Measurements from ENCODE around the gene AHR.

Gene AHR

GRCh38 chr7:17384400-17384799, 85.9 kb downstream of the AHR start:
- ChIA-PET CTCF (no interaction called here), POLR2A (no interaction called here)
- no peak overlapping the region for H3K27ac ChIP-seq (ENCODE audit: extremely low read depth, low read depth, low read length)
- no peaks in the 10 kb centered on the region for H3K9me3 ChIP-seq (ENCODE audit: control insufficient read depth, insufficient read depth, low read depth, low read length)
- TF ChIP-seq ZNF645 (tag by site-specific recombination; IDR thresholded peaks at IDR 0.05) (no peak), ZNF37A (tag by site-specific recombination; IDR thresholded peaks at IDR 0.05) (no peak), SCRT2 (tag by site-specific recombination; IDR thresholded peaks at IDR 0.05) (no peak), ZNF501 (tag by site-specific recombination; IDR thresholded peaks at IDR 0.05) (no peak), ZNF23 (tag by site-specific recombination; IDR thresholded peaks at IDR 0.05; ENCODE audit: borderline replicate concordance) (no peak), ZNF2 (tag by site-specific recombination; IDR thresholded peaks at IDR 0.05) (no peak), ZNF610 (tag by site-specific recombination; IDR thresholded peaks at IDR 0.05; ENCODE audit: borderline replicate concordance) (no peak), ZBTB8A (tag by site-specific recombination; IDR thresholded peaks at IDR 0.05) (no peak), ZNF530 (tag by site-specific recombination; IDR thresholded peaks at IDR 0.05; ENCODE audit: low read depth) (no peak), ZNF175 (tag by site-specific recombination; IDR thresholded peaks at IDR 0.05) (no peak), PRDM1 (tag by site-specific recombination; IDR thresholded peaks at IDR 0.05) (no peak), ZNF311 (tag by site-specific recombination; IDR thresholded peaks at IDR 0.05; ENCODE audit: borderline replicate concordance) (no peak), HOXA7 (CRISPR knock-in tag; IDR thresholded peaks at IDR 0.05; ENCODE audit: borderline replicate concordance) (no peak), ZNF148 (tag by site-specific recombination; IDR thresholded peaks at IDR 0.05; ENCODE audit: borderline replicate concordance) (no peak)
- TF ChIP-seq, protein P1, sequence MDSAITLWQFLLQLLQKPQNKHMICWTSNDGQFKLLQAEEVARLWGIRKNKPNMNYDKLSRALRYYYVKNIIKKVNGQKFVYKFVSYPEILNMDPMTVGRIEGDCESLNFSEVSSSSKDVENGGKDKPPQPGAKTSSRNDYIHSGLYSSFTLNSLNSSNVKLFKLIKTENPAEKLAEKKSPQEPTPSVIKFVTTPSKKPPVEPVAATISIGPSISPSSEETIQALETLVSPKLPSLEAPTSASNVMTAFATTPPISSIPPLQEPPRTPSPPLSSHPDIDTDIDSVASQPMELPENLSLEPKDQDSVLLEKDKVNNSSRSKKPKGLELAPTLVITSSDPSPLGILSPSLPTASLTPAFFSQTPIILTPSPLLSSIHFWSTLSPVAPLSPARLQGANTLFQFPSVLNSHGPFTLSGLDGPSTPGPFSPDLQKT (IDR thresholded peaks at IDR 0.05; ENCODE audit: borderline replicate concordance, low read depth, low read length), result no peak
- TF ChIP-seq, protein P2, sequence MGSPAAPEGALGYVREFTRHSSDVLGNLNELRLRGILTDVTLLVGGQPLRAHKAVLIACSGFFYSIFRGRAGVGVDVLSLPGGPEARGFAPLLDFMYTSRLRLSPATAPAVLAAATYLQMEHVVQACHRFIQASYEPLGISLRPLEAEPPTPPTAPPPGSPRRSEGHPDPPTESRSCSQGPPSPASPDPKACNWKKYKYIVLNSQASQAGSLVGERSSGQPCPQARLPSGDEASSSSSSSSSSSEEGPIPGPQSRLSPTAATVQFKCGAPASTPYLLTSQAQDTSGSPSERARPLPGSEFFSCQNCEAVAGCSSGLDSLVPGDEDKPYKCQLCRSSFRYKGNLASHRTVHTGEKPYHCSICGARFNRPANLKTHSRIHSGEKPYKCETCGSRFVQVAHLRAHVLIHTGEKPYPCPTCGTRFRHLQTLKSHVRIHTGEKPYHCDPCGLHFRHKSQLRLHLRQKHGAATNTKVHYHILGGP (tag by site-specific recombination; IDR thresholded peaks at IDR 0.05), result no peak
- no peak overlapping the region for H3K4me3 ChIP-seq (ENCODE audit: low read depth, low read length)
- 0 out of 2 replicates have a peak, but pooled peaks cover 4% of the 10 kb centered on the region for H3K4me1 ChIP-seq (ENCODE audit: control insufficient read depth, insufficient read depth, low read length)
- H3K36me3 ChIP-seq (ENCODE audit: control insufficient read depth in 2 of 2, insufficient read depth in 1 of 2, low read length in 2 of 2), result no peaks in the 10 kb centered on the region

- Histone ChIP-seq H3K27ac (ENCODE audit: extremely low read depth, low read depth, low read length) (no peak overlapping the region), H3K36me3 (ENCODE audit: control insufficient read depth in 2 of 2, insufficient read depth in 1 of 2, low read length in 2 of 2) (no peaks in the 10 kb centered on the region), H3K9me3 (ENCODE audit: control insufficient read depth, insufficient read depth, low read depth, low read length) (no peaks in the 10 kb centered on the region), H3K4me1 (ENCODE audit: control insufficient read depth, insufficient read depth, low read length) (0 out of 2 replicates have a peak, but pooled peaks cover 2% of the 10 kb centered on the region), H3K4me3 (ENCODE audit: low read depth, low read length) (no peak overlapping the region)
- POLR2A ChIA-PET, result no interaction called here
- CTCF ChIA-PET, result interaction anchor here (1.2 kb wide), 1 partner anchor 377 kb away, joined by 3 read pairs; no protein-coding TSS in a partner anchor
- TF ChIP-seq ZNF701 (tag by site-specific recombination; IDR thresholded peaks at IDR 0.05), result no peak
- TF ChIP-seq ZNF549 (tag by site-specific recombination; IDR thresholded peaks at IDR 0.05), result peak; percentile 89
- TF ChIP-seq KLF1 (tag by site-specific recombination; IDR thresholded peaks at IDR 0.05), result no peak
Observed at GRCh38 chr7:17385612-17386011, 87.2 kb downstream of the AHR start.
